Activated CD4-positive, alpha-beta T cell treated with anti-CD3 and anti-CD28 coated beads, Interleukin-2, Interleukin-6, amounts not matched to agents 100 ng/mL and 50 ng/mL, durations not matched to agents 16 hours and 8 hours (primary cell): ENCODE data around the gene PTTG1IP.

ENCODE experiments used
- DNase-seq: peaks from one replicate; pipeline ENCODE4 v3.0.0-alpha.2; 2020

Gene PTTG1IP

GRCh38 chr21:44817914-44818639 is 55.4 kb downstream of the PTTG1IP start, which contains the start of gene SUMO3:
Gene SUMO3, minus strand, starts transcription at chr21:44818062. Its CDS starts 94 bp downstream, at chr21:44817968.
- DNase-seq: peak; percentile 90

GRCh38 chr21:44817506-44817880 is 56.0 kb downstream of the PTTG1IP start:
- peak; percentile 96 for DNase-seq

GRCh38 chr21:44816761-44817505 is 56.6 kb downstream of the PTTG1IP start:
- no peak for DNase-seq

DNA sequence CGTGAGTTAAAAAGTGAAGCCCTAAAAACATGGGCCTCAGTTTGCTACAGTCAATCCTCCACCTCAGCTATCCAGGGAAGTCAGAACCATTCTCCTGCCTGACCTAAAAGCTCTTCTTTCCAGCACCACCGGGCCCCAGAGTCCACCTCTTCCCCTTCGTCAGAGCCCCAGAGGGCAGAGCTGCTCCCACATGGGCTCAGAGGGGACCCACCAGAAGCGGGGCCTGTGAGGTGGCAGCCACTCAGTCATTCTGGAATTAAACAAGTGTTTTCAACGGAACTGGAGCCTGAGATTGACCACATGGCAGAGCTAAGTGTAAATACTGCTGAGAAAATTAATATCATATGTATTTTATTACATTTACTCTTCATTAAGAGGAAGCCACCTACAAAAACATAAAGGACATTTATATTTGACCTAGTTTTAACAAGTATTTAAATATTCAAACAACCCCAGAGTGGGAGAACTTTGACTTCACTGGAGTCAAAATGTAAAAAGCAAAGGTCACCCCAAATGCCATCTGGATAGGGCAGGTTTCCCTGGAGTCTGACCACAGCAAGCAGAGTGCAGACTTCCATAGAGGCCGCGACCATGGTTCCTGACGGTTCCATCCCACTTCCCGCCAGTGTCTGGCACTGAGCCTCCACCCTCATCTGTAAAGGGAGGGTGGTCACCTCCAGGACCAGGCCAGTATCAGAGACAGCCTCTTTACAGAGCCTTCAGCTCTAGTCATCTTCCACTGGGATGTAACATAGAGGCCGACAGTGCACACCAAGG is 57.5 kb downstream of the PTTG1IP start:
- no peak for DNase-seq

- no peak for DNase-seq
Observed at GRCh38 chr21:44815225-44815624, 58.3 kb downstream of the PTTG1IP start.

DNA sequence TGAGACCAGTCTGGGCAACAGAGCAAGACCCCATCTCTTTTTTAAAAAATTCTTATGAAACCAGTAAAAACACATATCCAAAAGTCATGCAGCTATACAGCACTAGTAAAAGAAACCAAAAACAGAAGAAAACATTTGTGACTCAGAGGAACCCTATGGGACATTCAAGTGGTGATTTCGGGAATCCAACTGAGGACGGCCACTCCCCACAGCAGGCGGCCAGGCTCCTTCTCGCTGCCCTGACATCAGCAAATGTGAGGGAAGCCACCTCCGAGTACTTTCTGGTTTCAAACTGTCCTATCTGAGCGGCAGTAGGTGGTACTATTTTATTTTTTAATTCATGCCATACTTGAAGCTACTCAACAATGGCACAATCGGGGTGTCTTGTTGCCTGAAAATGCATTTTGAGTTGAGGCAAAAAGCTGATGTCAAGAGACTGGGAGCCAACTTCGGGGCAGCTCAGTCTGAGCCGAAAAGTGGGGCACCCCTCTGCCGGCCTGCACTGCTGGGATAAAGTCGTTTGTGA is 58.9 kb downstream of the PTTG1IP start:
- no peak for DNase-seq

DNA sequence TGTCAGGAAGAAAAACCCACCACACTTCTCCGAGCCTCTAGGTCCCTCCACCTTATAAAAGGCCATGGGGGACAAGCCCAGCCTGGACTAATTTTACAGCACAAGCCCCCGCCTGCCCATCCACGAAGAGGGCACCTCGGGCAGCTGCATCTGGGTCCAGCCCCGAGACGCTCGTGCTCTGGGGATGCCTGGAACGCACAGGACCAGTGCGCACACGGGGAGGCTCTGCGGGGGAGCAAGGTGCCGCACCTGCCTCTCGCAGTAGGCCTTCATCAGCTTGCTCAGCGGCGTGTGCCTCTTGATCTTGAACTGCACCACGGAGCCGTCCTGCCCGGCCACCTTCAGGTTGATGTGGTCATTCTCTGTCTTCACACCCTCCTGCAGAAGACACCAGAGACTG is 59.8 kb downstream of the PTTG1IP start:
- DNase-seq: no peak

DNA sequence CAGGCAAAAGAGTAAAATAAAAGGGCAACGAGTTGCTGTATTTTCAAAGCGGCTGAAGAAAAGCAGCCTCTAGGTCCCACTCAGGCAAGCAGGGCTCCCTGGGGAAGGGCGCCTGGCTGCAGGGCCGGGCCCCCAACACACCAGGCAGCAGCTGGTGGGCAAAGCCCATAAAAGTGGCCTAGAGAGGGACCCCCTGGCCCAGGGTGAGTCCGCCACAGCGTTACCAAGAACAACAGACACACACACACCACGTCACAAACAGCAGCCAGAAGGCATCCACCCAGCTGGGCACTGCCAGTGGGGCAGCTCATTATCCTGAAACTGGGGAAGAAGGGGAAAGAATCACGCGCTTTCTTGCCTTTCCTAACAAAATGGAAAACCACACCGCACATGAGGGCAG is 60.3 kb downstream of the PTTG1IP start:
- no peak for DNase-seq

- no peak for DNase-seq
Observed at GRCh38 chr21:44812640-44813039, 60.9 kb downstream of the PTTG1IP start.

GRCh38 chr21:44810779-44811178 is 62.7 kb downstream of the PTTG1IP start:
- no peak for DNase-seq

GRCh38 chr21:44805859-44806258 is 67.6 kb downstream of the PTTG1IP start:
- DNase-seq: no peak

DNA sequence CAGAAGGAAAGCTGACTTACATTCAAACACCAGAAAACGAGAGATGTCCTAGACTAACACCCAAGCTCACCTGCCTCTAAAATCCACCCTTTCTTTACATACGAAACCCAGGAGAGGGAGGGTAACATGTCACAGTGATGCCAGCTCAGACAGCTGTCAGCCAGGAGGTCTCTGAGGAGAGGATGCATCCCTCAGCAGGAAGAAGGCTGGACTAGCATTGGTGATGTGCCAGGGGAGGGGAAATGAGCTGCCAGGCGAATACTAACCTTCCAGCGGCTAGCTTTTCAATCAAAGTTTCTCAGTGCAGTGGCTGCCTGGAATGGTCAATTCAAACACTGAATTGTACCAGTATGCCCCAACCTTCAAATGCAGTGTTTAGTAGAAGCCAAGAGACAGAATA is 68.3 kb downstream of the PTTG1IP start:
- no peak for DNase-seq

GRCh38 chr21:44804762-44805161 is 68.7 kb downstream of the PTTG1IP start:
- no peak for DNase-seq

DNA sequence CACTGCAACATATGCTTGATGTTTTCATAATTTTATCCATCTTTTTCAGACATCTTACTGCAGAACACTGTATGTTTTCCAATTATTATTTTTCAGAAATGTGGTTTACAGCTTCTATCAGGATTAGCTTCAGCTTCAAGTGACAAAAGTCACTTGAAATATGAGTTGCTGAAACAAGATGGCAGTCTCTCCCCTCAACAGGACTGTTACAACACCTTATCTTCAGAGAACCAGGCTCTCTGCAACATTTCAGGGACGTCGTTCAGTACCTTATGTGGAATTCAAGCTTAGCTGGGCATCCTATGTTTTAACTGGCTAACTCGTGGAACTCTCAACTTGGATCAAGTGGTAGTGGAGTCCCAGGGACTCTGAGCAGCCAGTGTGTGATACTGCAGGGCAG is 69.8 kb downstream of the PTTG1IP start:
- no peak for DNase-seq

DNA sequence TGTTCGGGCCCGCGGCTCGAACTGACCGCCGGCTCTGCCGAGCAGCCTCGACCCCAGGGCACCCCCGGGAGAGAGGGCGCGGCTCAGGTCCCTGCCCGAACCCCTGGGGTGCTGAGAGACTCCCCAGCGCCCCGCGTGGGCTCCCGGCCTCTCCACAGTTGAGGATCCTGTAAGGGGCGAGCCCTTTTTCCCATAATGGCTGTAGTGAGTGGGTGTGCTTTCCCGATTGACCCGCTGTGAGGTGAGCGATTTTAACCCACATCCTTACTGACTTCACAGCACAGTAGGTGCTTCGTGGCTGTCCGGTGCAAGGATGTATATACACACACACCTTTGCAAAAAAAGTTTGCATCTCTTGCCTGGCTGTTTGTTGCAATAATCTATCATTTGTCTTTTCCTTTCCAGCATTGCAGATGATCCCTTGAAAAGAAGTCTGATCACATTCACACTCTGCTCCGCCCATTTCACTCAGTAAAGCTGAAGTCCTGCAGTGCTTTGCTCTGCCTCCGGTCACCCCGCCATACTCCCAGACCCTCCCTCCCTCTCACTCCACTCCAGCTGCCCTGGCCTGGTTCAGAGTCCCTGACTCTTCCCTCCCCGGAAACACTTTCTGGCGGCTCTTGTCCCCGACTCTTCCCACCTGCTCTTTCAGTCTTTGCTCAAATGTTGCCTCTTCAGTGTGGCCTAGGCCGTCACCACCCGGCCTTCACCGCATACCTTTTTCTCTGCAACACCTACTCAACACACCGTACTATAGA is 70.9 kb downstream of the PTTG1IP start:
- DNase-seq: peak; percentile 25

GRCh38 chr21:44801468-44802395 is 71.8 kb downstream of the PTTG1IP start, which contains the start of gene UBE2G2:
Gene UBE2G2, minus strand, starts transcription at chr21:44801820. Its CDS starts 72 bp downstream, at chr21:44801748.
- DNase-seq: peak; percentile 93

DNA sequence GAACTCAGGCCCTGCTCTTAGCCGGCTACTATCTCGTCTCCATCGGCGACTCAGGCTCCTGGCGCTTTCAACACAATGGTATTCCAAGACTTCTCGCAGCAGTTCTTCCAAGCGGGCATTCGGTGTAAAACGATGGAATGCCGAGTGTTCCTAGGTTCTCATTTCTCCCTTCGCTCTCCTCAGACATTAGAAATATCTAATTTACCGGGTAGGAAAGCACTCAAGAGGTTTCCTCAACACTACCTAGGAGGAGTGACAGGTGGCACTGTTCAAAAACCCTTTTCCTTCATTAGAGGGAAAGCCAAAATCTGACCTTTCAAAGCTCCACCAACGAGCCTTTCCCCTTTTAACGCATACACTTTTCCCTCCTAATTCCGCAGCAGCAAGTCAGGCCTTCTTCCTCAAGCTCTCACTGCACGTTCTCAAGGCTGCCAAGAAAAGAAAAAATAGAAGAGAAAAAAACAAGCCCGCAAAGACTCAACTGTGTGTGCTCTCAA is 72.5 kb downstream of the PTTG1IP start:
- peak; percentile 39 for DNase-seq

- peak; percentile 39 for DNase-seq
Observed at GRCh38 chr21:44800103-44800502, 73.4 kb downstream of the PTTG1IP start.

- DNase-seq: no peak
Observed at GRCh38 chr21:44799646-44800045, 73.8 kb downstream of the PTTG1IP start.
